ENCODE data around the gene PGLYRP1. TPM values are rescaled to one million over a fixed set of nuclear protein-coding genes. Genes with fewer than 3 reads are reported as not detected.

PGLYRP1 gene
- total RNA-seq, 3 donors from 2014 or later, result not detected

DNA sequence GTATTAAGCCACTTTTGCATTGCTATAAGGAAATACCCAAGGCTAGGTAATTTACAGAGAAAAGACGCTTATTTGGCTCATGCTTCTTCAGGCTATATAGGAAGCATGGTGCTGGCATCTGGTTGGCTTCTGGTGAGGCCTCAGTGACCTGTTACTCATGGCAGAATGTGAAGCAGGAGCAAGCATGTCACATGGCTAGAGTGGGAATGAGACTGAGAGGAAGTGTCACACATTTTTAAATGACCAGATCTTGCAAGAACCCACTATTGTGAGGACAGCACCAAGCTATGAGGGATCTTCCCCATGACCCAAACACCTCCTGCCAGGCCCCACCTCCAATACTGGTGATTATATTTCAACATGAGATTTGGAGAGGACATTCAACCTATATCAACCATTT, 43.6 kb upstream of the PGLYRP1 start:
- peaks cover 0 to 10% of the 10 kb centered on the region in 2 donors for H3K4me1 ChIP-seq
- TF ChIP-seq, protein P1, sequence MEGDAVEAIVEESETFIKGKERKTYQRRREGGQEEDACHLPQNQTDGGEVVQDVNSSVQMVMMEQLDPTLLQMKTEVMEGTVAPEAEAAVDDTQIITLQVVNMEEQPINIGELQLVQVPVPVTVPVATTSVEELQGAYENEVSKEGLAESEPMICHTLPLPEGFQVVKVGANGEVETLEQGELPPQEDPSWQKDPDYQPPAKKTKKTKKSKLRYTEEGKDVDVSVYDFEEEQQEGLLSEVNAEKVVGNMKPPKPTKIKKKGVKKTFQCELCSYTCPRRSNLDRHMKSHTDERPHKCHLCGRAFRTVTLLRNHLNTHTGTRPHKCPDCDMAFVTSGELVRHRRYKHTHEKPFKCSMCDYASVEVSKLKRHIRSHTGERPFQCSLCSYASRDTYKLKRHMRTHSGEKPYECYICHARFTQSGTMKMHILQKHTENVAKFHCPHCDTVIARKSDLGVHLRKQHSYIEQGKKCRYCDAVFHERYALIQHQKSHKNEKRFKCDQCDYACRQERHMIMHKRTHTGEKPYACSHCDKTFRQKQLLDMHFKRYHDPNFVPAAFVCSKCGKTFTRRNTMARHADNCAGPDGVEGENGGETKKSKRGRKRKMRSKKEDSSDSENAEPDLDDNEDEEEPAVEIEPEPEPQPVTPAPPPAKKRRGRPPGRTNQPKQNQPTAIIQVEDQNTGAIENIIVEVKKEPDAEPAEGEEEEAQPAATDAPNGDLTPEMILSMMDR (IDR thresholded peaks at IDR 0.05), result no peak
- TF ChIP-seq POLR2AphosphoS5 (IDR thresholded peaks at IDR 0.05) (no peak), POLR2A (IDR thresholded peaks at IDR 0.05) (no peak)
- no peak for DNase-seq (ENCODE audit: low spot score in 2 of 2)
- H3K36me3 ChIP-seq, result no peaks in the 10 kb centered on the region
- no peaks in the 10 kb centered on the region for H3K27me3 ChIP-seq
- no peaks in the 10 kb centered on the region for H3K9me3 ChIP-seq
- no peak overlapping the region for H3K27ac ChIP-seq
- no peak overlapping the region for H3K4me3 ChIP-seq
- intact Hi-C loops (cut with DNase I; ENCODE audit: low total_unique reads), result no loop called here

DNA sequence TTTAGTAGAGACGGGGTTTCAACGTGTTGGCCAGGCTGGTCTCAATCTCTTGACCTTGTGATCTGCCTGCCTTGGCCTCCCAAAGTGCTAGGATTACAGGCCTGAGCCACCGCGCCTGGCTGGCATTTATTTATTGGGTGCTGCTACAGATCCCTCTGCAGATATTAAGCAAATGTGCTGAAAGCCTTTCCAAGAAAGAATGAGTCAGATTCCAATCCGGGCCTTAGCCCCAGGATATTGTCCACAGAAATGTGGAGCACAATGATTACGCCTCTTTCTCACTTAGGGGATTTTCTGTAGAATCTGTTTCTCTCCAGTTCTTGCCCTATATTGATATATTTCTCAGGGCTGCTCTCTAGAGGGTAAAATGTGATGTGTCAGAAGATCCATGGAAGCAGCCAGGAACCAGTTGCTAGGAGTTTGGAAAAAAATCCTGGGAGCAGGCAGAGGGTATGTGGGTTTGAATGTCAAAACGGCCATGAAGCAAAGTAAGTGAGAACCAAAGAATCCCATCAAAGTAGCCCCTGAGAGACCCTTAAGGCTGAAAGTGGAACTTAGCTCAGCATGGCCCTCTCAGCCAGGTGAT, 42.7 kb upstream of the PGLYRP1 start:
- Histone ChIP-seq H3K4me3 (no peak overlapping the region), H3K27ac (no peak overlapping the region), H3K36me3 (no peaks in the 10 kb centered on the region), H3K9me3 (no peaks in the 10 kb centered on the region), H3K4me1 (peaks cover 0 to 10% of the 10 kb centered on the region in 2 donors), H3K27me3 (no peaks in the 10 kb centered on the region)
- DNase-seq (ENCODE audit: low spot score in 2 of 2), result peak; percentile 55 to 57
- TF ChIP-seq, protein P1 (IDR thresholded peaks at IDR 0.05), result no peak
- TF ChIP-seq POLR2A (IDR thresholded peaks at IDR 0.05), result no peak
- no peak for TF ChIP-seq POLR2AphosphoS5 (IDR thresholded peaks at IDR 0.05)
- intact Hi-C loops (cut with DNase I; ENCODE audit: low total_unique reads), result no loop called here

DNA sequence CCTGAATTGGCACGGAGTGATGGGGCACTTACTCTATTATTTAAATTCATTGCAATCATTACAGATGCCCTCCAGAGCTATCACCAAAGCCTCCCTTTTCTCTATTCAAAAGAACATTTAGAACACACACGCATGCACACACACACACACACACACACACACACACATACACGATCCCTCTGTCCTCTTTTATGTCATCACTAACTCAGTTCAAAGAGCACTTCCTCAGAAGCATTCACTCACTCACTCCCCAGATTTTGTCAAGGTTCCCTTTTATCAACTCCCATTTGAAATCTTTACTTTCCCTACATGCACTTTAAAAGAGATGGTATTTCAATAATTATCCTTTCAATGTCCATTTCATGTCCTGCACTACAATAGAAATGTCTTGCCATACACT, 40.3 kb upstream of the PGLYRP1 start:
- no peak for TF ChIP-seq POLR2AphosphoS5 (IDR thresholded peaks at IDR 0.05)
- TF ChIP-seq POLR2A (IDR thresholded peaks at IDR 0.05), result no peak
- TF ChIP-seq, protein P1 (IDR thresholded peaks at IDR 0.05), result no peak
- DNase-seq (ENCODE audit: low spot score in 2 of 2), result no peak
- peaks cover 0 to 10% of the 10 kb centered on the region in 2 donors for H3K4me1 ChIP-seq

GRCh38 chr19:46060012-46060411, 37.2 kb upstream of the PGLYRP1 start:
- no peak for DNase-seq (ENCODE audit: low spot score in 2 of 2)
- H3K4me1 ChIP-seq, result no peaks in the 10 kb centered on the region
- TF ChIP-seq POLR2A (IDR thresholded peaks at IDR 0.05) (no peak), POLR2AphosphoS5 (IDR thresholded peaks at IDR 0.05) (no peak)
- TF ChIP-seq, protein P1 (IDR thresholded peaks at IDR 0.05), result no peak
- H3K36me3 ChIP-seq, result no peaks in the 10 kb centered on the region
- intact Hi-C loops (cut with DNase I; ENCODE audit: low total_unique reads), result no loop called here
- H3K27ac ChIP-seq, result no peak overlapping the region
- no peak overlapping the region for H3K4me3 ChIP-seq
- H3K9me3 ChIP-seq, result no peaks in the 10 kb centered on the region
- no peaks in the 10 kb centered on the region for H3K27me3 ChIP-seq

More for the DNA sequence above, 40.3 kb upstream of the PGLYRP1 start:
- Histone ChIP-seq H3K27me3 (no peaks in the 10 kb centered on the region), H3K27ac (no peak overlapping the region), H3K36me3 (no peaks in the 10 kb centered on the region), H3K4me3 (no peak overlapping the region), H3K9me3 (no peaks in the 10 kb centered on the region)
- intact Hi-C loops (cut with DNase I; ENCODE audit: low total_unique reads), result no loop called here

GRCh38 chr19:46058778-46059177, 35.9 kb upstream of the PGLYRP1 start:
- no peak overlapping the region for H3K4me3 ChIP-seq
- H3K27ac ChIP-seq, result no peak overlapping the region
- H3K9me3 ChIP-seq, result no peaks in the 10 kb centered on the region
- H3K27me3 ChIP-seq, result no peaks in the 10 kb centered on the region
- no peak for DNase-seq (ENCODE audit: low spot score in 2 of 2)
- no peak for TF ChIP-seq POLR2A (IDR thresholded peaks at IDR 0.05)
- no peak for TF ChIP-seq POLR2AphosphoS5 (IDR thresholded peaks at IDR 0.05)
- TF ChIP-seq, protein P1 (IDR thresholded peaks at IDR 0.05), result no peak
- no peaks in the 10 kb centered on the region for H3K4me1 ChIP-seq
- intact Hi-C loops (cut with DNase I; ENCODE audit: low total_unique reads), result no loop called here
- no peaks in the 10 kb centered on the region for H3K36me3 ChIP-seq
